CD4-positive, alpha-beta T cell (primary cell): ENCODE measurements around the gene IL12RB1. TPM values are rescaled to one million over a fixed set of nuclear protein-coding genes. Genes with fewer than 3 reads are reported as not detected.

Experiments used
- ATAC-seq: fragments of 200-7000 bp; cut with Tn5 transposase; one replicate; pipeline ENCODE4 v1.10.0; 2022; ENCODE audit warnings: mild to moderate bottlenecking; ENCODE audit not compliant: poor library complexity
- CTCF ChIA-PET: fragments of 350-600 bp; sonication (Branson Sonifier 250); formaldehyde crosslinking; loops from one replicate; lab custom pipeline; 2021; ENCODE audit warnings: antibody characterized with exemption, inconsistent platforms; lab: Charles Lee
- POLR2A ChIA-PET: fragments of 350-600 bp; sonication (Branson Sonifier 250); formaldehyde crosslinking; loops from one replicate; lab custom pipeline; 2021; ENCODE audit warnings: antibody characterized with exemption, inconsistent platforms; lab: Charles Lee
- DNase-seq, 14 experiments: peaks; one replicate each; pipeline ENCODE4 v3.0.0-alpha.2; 2013 to 2020; ENCODE audit warnings: mixed read lengths in 2 of 14
- H3K27ac ChIP-seq, 2 donors: one replicate each; pipeline versions ENCODE4 v1.5.1 to v1.7.0; 2013; ENCODE audit warnings: low read length in 2 of 2, low read depth in 1 of 2, mild to moderate bottlenecking in 1 of 2
- H3K27me3 ChIP-seq, 2 experiments: 1 replicate in 1 of 2; 2 replicates in 1 of 2; pipeline versions ENCODE4 v1.6.1 to v1.7.0; 2013; ENCODE audit warnings: low read length in 2 of 2, control low read depth in 1 of 2, mild to moderate bottlenecking in 1 of 2, moderate library complexity in 1 of 2; ENCODE audit not compliant: insufficient read depth in 2 of 2, control insufficient read depth in 1 of 2
- H3K36me3 ChIP-seq: one replicate; pipeline ENCODE4 v1.6.1; 2013; ENCODE audit warnings: low read length, control low read depth; ENCODE audit not compliant: insufficient read depth
- H3K4me1 ChIP-seq: one replicate; pipeline ENCODE4 v1.6.1; 2013; ENCODE audit warnings: low read length, control low read depth; ENCODE audit not compliant: insufficient read depth
- H3K4me3 ChIP-seq: one replicate; pipeline ENCODE4 v1.5.1; 2013; ENCODE audit warnings: mild to moderate bottlenecking, low read length, moderate library complexity
- H3K9me3 ChIP-seq, 2 experiments: 1 replicate in 1 of 2; 2 replicates in 1 of 2; pipeline versions ENCODE4 v1.6.1 to v1.7.0; 2013; ENCODE audit warnings: low read length in 2 of 2, mild to moderate bottlenecking in 2 of 2, control low read depth in 1 of 2, moderate library complexity in 1 of 2; ENCODE audit not compliant: control insufficient read depth in 1 of 2, insufficient read depth in 1 of 2
- H3K27ac Mint-ChIP-seq: one replicate; pipeline ENCODE4 v1.8.0; 2020; ENCODE audit warnings: mixed read lengths
- H3K27me3 Mint-ChIP-seq: one replicate; pipeline ENCODE4 v1.8.0; 2021; ENCODE audit warnings: mixed read lengths
- H3K36me3 Mint-ChIP-seq: one replicate; pipeline ENCODE4 v1.8.0; 2021; ENCODE audit warnings: low read depth, mixed read lengths
- H3K4me1 Mint-ChIP-seq: one replicate; pipeline ENCODE4 v1.8.0; 2021; ENCODE audit warnings: low read depth, mixed read lengths
- H3K4me3 Mint-ChIP-seq: one replicate; pipeline ENCODE4 v1.8.0; 2020; ENCODE audit warnings: mild to moderate bottlenecking, mixed read lengths
- H3K9me3 Mint-ChIP-seq: one replicate; pipeline ENCODE4 v1.8.0; 2020; ENCODE audit warnings: mixed read lengths
- intact Hi-C, 2 experiments: fragments of 100-400 bp; cut with DNase I in 1 of 2; cut with micrococcal nuclease in 1 of 2; formaldehyde crosslinking; loops; one replicate each; pipeline versions ENCODE4 v1.15.1 to v1.9.0; 2023 to 2025; cut with DNase I, micrococcal nuclease
- total RNA-seq, 174 experiments: library from RNA in 2 of 174; stranded (reverse) in 2 of 174; gene quantifications; one replicate each; pipeline ENCODE4 v1.2.3 and lab custom pipeline; 2021 to 2026
- TF ChIP-seq, protein P1 (sequence below): fragments of 200-600 bp; IDR thresholded peaks from one replicate; pipeline ENCODE4 v1.8.0; 2022; ENCODE audit warnings: antibody characterized with exemption, mild to moderate bottlenecking

The IL12RB1 gene
- total RNA-seq, 2 experiments from 2014 or later: 20.5 to 22.5 TPM

GRCh38 chr19:18114483-18114882, 27.7 kb upstream of the IL12RB1 start:
- Mint-ChIP-seq H3K27ac (no peak overlapping the region), H3K4me1 (peaks cover 31% of the 10 kb centered on the region), H3K36me3 (peaks cover 19% of the 10 kb centered on the region), H3K9me3 (no peaks in the 10 kb centered on the region), H3K4me3 (peak overlapping the region; percentile 51), H3K27me3 (no peaks in the 10 kb centered on the region)
- ATAC-seq (no peak), DNase-seq (no peak)
- CTCF ChIA-PET: no interaction called here
- POLR2A ChIA-PET: no interaction called here
- no peaks in the 10 kb centered on the region for H3K27me3 ChIP-seq
- H3K27ac ChIP-seq: no peak overlapping the region
- no peak overlapping the region for H3K4me3 ChIP-seq
- H3K9me3 ChIP-seq: no peaks in the 10 kb centered on the region
- TF ChIP-seq, protein P1, sequence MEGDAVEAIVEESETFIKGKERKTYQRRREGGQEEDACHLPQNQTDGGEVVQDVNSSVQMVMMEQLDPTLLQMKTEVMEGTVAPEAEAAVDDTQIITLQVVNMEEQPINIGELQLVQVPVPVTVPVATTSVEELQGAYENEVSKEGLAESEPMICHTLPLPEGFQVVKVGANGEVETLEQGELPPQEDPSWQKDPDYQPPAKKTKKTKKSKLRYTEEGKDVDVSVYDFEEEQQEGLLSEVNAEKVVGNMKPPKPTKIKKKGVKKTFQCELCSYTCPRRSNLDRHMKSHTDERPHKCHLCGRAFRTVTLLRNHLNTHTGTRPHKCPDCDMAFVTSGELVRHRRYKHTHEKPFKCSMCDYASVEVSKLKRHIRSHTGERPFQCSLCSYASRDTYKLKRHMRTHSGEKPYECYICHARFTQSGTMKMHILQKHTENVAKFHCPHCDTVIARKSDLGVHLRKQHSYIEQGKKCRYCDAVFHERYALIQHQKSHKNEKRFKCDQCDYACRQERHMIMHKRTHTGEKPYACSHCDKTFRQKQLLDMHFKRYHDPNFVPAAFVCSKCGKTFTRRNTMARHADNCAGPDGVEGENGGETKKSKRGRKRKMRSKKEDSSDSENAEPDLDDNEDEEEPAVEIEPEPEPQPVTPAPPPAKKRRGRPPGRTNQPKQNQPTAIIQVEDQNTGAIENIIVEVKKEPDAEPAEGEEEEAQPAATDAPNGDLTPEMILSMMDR: no peak
- H3K4me1 ChIP-seq: peaks cover 50% of the 10 kb centered on the region
- intact Hi-C loops: loop anchor here in 1 of 2 experiments (10.0 kb wide), 1 partner anchor 210 kb away; the partner anchor contains the start of gene LSM4
- H3K36me3 ChIP-seq: peaks cover 6% of the 10 kb centered on the region

DNA sequence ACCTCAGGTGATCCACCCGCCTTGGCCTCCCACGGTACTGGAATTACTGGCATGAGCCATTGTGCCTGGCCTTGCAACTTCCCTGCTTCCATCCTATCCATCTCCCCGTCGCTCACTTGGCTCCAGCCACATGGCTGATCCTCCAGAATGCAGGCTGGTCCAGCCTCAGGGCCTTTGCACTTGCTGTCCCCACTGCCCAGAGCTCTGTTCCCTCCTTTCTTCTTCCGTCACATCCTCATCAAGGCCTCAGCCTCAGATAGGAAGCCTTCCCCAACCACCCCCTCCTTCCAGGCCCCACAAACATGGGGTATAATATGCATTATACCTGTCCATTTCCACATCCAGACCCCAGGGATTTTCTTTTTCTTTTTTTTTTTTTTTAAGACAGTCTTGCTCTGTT, 27.1 kb upstream of the IL12RB1 start:
- Mint-ChIP-seq H3K4me3 (no peak overlapping the region), H3K4me1 (peaks cover 31% of the 10 kb centered on the region)

GRCh38 chr19:18112989-18113478, 26.3 kb upstream of the IL12RB1 start:
- Histone ChIP-seq H3K36me3 (peaks cover 6% of the 10 kb centered on the region), H3K27ac (no peak overlapping the region), H3K4me1 (peaks cover 42% of the 10 kb centered on the region), H3K9me3 (no peaks in the 10 kb centered on the region), H3K4me3 (no peak overlapping the region), H3K27me3 (no peaks in the 10 kb centered on the region)
- ChIA-PET CTCF (interaction anchor here (0.6 to 1.4 kb wide), 11 partner anchors 9 to 80 kb away, joined by 3 to 7 read pairs (median 3); partner anchors contain the start of genes IL12RB1, MAST3 and MPV17L2), POLR2A (interaction anchor here (1.0 kb wide), 1 partner anchor 39 kb away, joined by 4 read pairs; no protein-coding TSS in a partner anchor)
- H3K27me3 Mint-ChIP-seq: no peaks in the 10 kb centered on the region
- TF ChIP-seq, protein P1: peak; percentile 82
- H3K4me1 Mint-ChIP-seq: peaks cover 35% of the 10 kb centered on the region
- H3K36me3 Mint-ChIP-seq: peaks cover 14% of the 10 kb centered on the region
- H3K27ac Mint-ChIP-seq: no peak overlapping the region
- H3K4me3 Mint-ChIP-seq: peak overlapping the region; percentile 40
- intact Hi-C loops: loop anchor here in 1 of 2 experiments (1.0 to 10.0 kb wide), 4 partner anchors 48 to 212 kb away; partner anchors contain the start of gene LSM4
- DNase-seq (peak; percentile 45 to 88 (median 76)), ATAC-seq (peak; percentile 23)
- no peaks in the 10 kb centered on the region for H3K9me3 Mint-ChIP-seq

More for the DNA sequence above, 27.1 kb upstream of the IL12RB1 start:
- Mint-ChIP-seq H3K9me3 (no peaks in the 10 kb centered on the region), H3K27ac (no peak overlapping the region), H3K36me3 (peaks cover 14% of the 10 kb centered on the region), H3K27me3 (no peaks in the 10 kb centered on the region)
- H3K4me1 ChIP-seq: peaks cover 50% of the 10 kb centered on the region
- TF ChIP-seq, protein P1: no peak
- ATAC-seq: no peak
- no peak overlapping the region for H3K4me3 ChIP-seq
- intact Hi-C loops: loop anchor here in 1 of 2 experiments (1.0 to 10.0 kb wide), 4 partner anchors 47 to 211 kb away; partner anchors contain the start of gene LSM4
- DNase-seq: no peak
- H3K27ac ChIP-seq: no peak overlapping the region
- H3K9me3 ChIP-seq: no peaks in the 10 kb centered on the region
- ChIA-PET POLR2A (no interaction called here), CTCF (interaction anchor here (1.0 to 1.1 kb wide), 3 partner anchors 22 to 54 kb away, joined by 4 to 7 read pairs (median 5); no protein-coding TSS in a partner anchor)
- no peaks in the 10 kb centered on the region for H3K27me3 ChIP-seq
- peaks cover 6% of the 10 kb centered on the region for H3K36me3 ChIP-seq
